Measurements from ENCODE around the gene MIS18BP1.

The MIS18BP1 gene

DNA sequence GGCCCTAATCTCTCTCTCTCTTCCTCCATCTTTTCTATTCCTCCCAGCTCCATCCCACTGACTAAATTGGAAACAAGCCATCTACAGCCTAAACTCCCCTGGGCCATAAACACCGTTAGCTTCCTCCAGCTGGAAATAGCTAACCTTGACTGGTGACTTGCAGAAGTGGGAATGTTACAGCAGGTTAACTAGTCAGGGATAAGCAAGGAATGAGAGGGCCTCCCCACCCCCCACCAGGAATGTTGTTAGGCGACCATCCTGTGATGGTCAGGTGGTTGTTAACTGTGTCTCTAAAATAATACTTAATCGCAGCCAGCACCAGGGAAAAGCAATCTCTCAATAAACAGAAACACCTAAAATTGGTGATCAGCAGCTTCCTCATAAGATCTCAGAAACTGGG lies 40.8 kb downstream of the MIS18BP1 start:
- Histone ChIP-seq H2AK5ac (ENCODE audit: low read length, severe bottlenecking) (no peak overlapping the region), H2AFZ (ENCODE audit: low read depth, low read length) (no peak overlapping the region), H2BK5ac (ENCODE audit: low read depth, low read length, poor library complexity, severe bottlenecking) (no peak overlapping the region), H4K8ac (ENCODE audit: low read length) (no peak overlapping the region), H3K79me1 (replicated peaks; ENCODE audit: low read length, poor library complexity, severe bottlenecking) (peaks cover 5% of the 10 kb centered on the region), H3K4ac (ENCODE audit: low read depth in 1 of 2, low read length in 2 of 2) (no peak overlapping the region), H4K91ac (ENCODE audit: low read length) (no peak overlapping the region), H3K27me3 (ENCODE audit: control insufficient read depth in 1 of 2, insufficient read depth in 1 of 2, low read length in 2 of 2) (no peaks in the 10 kb centered on the region), H3K14ac (ENCODE audit: low read length in 2 of 2) (no peak overlapping the region), H3K23ac (ENCODE audit: low read length in 2 of 2) (no peak overlapping the region), H3K4me2 (ENCODE audit: low read length, poor library complexity, severe bottlenecking) (no peak overlapping the region), H3K27ac (ENCODE audit: low read length, poor library complexity, severe bottlenecking) (peak overlapping the region; percentile 10), H3K4me1 (ENCODE audit: control insufficient read depth, insufficient read depth, low read depth, low read length) (peaks cover 8% of the 10 kb centered on the region), H3K9me3 (ENCODE audit: control insufficient read depth, low read length) (no peaks in the 10 kb centered on the region), H2BK15ac (ENCODE audit: low read depth, poor library complexity, severe bottlenecking) (no peak overlapping the region), H3K36me3 (ENCODE audit: control insufficient read depth in 1 of 2, insufficient read depth in 2 of 2, low read depth in 1 of 2, low read length in 2 of 2) (peaks cover 0 to 50% of the 10 kb centered on the region in 2 experiments), H3K18ac (ENCODE audit: low read depth in 1 of 2, low read length in 2 of 2) (no peak overlapping the region), H2BK12ac (ENCODE audit: low read length in 2 of 2) (no peak overlapping the region), H3K9ac (ENCODE audit: low read length) (no peak overlapping the region), H3K4me3 (ENCODE audit: insufficient read depth in 1 of 2, low read depth in 1 of 2, low read length in 2 of 2) (no peak overlapping the region), H2BK120ac (ENCODE audit: low read depth, low read length) (no peak overlapping the region)
- DNase-seq: no peak
- 100% methylated on average over 1 of the region's 3 CpGs for WGBS

DNA sequence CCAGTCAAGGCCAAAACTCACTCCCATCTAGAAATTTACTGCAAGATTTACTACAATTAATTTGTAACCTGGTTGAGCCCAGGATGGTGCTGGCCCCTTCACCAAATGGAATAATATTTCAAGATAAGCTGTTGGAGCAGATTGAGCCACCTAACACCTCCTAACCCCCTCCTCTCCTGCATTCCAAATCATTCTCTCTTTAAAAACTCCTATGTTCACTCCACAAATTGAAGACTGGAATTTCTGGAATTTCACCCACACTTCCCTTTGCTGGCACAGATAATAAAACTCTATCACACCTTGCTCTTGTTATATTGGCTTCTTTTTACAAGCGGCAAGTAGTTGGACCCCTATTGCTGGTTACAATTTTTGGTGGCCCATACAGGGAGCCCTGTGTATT lies 41.7 kb downstream of the MIS18BP1 start:
- H3K4me2 ChIP-seq (ENCODE audit: low read length, poor library complexity, severe bottlenecking): peak overlapping the region; percentile 18
- H3K4ac ChIP-seq (ENCODE audit: low read depth in 1 of 2, low read length in 2 of 2): no peak overlapping the region
- H3K79me1 ChIP-seq (replicated peaks; ENCODE audit: low read length, poor library complexity, severe bottlenecking): peaks cover 5% of the 10 kb centered on the region
- H3K36me3 ChIP-seq (ENCODE audit: control insufficient read depth in 1 of 2, insufficient read depth in 2 of 2, low read depth in 1 of 2, low read length in 2 of 2): peaks cover 0 to 49% of the 10 kb centered on the region in 2 experiments
- peak overlapping the region; percentile 65 for H2AK5ac ChIP-seq (ENCODE audit: low read length, severe bottlenecking)
- no peaks in the 10 kb centered on the region for H3K9me3 ChIP-seq (ENCODE audit: control insufficient read depth, low read length)
- H2BK120ac ChIP-seq (ENCODE audit: low read depth, low read length): no peak overlapping the region
- H3K18ac ChIP-seq (ENCODE audit: low read depth in 1 of 2, low read length in 2 of 2): peak overlapping the region in 1 of 2 experiments; percentile 21
- no peak overlapping the region for H3K4me3 ChIP-seq (ENCODE audit: insufficient read depth in 1 of 2, low read depth in 1 of 2, low read length in 2 of 2)
- no peak overlapping the region for H3K14ac ChIP-seq (ENCODE audit: low read length in 2 of 2)
- no peak overlapping the region for H3K27ac ChIP-seq (ENCODE audit: low read length, poor library complexity, severe bottlenecking)
- H3K4me1 ChIP-seq (ENCODE audit: control insufficient read depth, insufficient read depth, low read depth, low read length): peaks cover 8% of the 10 kb centered on the region
- no peak overlapping the region for H3K23ac ChIP-seq (ENCODE audit: low read length in 2 of 2)
- no peak overlapping the region for H2BK12ac ChIP-seq (ENCODE audit: low read length in 2 of 2)
- no peak overlapping the region for H4K91ac ChIP-seq (ENCODE audit: low read length)
- 100% methylated on average over 1 of the region's 1 CpG for WGBS
- no peak overlapping the region for H4K8ac ChIP-seq (ENCODE audit: low read length)
- no peak overlapping the region for H2BK5ac ChIP-seq (ENCODE audit: low read depth, low read length, poor library complexity, severe bottlenecking)
- no peaks in the 10 kb centered on the region for H3K27me3 ChIP-seq (ENCODE audit: control insufficient read depth in 1 of 2, insufficient read depth in 1 of 2, low read length in 2 of 2)
- no peak overlapping the region for H2AFZ ChIP-seq (ENCODE audit: low read depth, low read length)
- H3K9ac ChIP-seq (ENCODE audit: low read length): no peak overlapping the region
- no peak for DNase-seq
- H2BK15ac ChIP-seq (ENCODE audit: low read depth, poor library complexity, severe bottlenecking): no peak overlapping the region

DNA sequence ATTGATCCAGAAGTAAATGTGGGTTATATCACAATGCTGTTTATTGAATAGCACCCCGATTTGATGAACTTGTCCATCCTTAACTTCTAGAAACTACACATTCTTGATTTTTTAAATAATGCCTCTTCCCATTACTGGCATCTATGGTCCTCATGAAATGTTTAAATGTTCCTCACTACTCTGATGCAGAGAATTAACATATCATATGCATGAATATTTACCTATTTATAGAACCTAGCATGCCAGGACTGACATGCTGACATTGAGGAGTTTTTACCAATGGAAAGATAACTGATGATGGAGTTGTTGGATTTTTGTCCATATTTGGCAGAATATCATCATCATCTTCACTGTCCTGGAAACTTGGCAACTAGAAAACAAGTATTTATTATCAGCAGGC lies 42.8 kb downstream of the MIS18BP1 start:
- Histone ChIP-seq H3K27ac (ENCODE audit: low read length, poor library complexity, severe bottlenecking) (no peak overlapping the region), H3K36me3 (ENCODE audit: control insufficient read depth in 1 of 2, insufficient read depth in 2 of 2, low read depth in 1 of 2, low read length in 2 of 2) (peaks cover 0 to 51% of the 10 kb centered on the region in 2 experiments), H3K14ac (ENCODE audit: low read length in 2 of 2) (no peak overlapping the region), H2AK5ac (ENCODE audit: low read length, severe bottlenecking) (no peak overlapping the region), H3K4me3 (ENCODE audit: insufficient read depth in 1 of 2, low read depth in 1 of 2, low read length in 2 of 2) (no peak overlapping the region), H3K9me3 (ENCODE audit: control insufficient read depth, low read length) (no peaks in the 10 kb centered on the region), H3K23ac (ENCODE audit: low read length in 2 of 2) (no peak overlapping the region), H2AFZ (ENCODE audit: low read depth, low read length) (no peak overlapping the region), H3K79me1 (replicated peaks; ENCODE audit: low read length, poor library complexity, severe bottlenecking) (peaks cover 5% of the 10 kb centered on the region), H3K4me1 (ENCODE audit: control insufficient read depth, insufficient read depth, low read depth, low read length) (peaks cover 8% of the 10 kb centered on the region), H2BK120ac (ENCODE audit: low read depth, low read length) (no peak overlapping the region), H2BK15ac (ENCODE audit: low read depth, poor library complexity, severe bottlenecking) (no peak overlapping the region), H3K4ac (ENCODE audit: low read depth in 1 of 2, low read length in 2 of 2) (no peak overlapping the region), H3K9ac (ENCODE audit: low read length) (no peak overlapping the region), H4K8ac (ENCODE audit: low read length) (no peak overlapping the region), H3K27me3 (ENCODE audit: control insufficient read depth in 1 of 2, insufficient read depth in 1 of 2, low read length in 2 of 2) (no peaks in the 10 kb centered on the region), H3K4me2 (ENCODE audit: low read length, poor library complexity, severe bottlenecking) (no peak overlapping the region), H2BK12ac (ENCODE audit: low read length in 2 of 2) (no peak overlapping the region), H2BK5ac (ENCODE audit: low read depth, low read length, poor library complexity, severe bottlenecking) (no peak overlapping the region), H3K18ac (ENCODE audit: low read depth in 1 of 2, low read length in 2 of 2) (no peak overlapping the region), H4K91ac (ENCODE audit: low read length) (no peak overlapping the region)
- 88% methylated on average over 1 of the region's 1 CpG for WGBS
- no peak for DNase-seq

DNA sequence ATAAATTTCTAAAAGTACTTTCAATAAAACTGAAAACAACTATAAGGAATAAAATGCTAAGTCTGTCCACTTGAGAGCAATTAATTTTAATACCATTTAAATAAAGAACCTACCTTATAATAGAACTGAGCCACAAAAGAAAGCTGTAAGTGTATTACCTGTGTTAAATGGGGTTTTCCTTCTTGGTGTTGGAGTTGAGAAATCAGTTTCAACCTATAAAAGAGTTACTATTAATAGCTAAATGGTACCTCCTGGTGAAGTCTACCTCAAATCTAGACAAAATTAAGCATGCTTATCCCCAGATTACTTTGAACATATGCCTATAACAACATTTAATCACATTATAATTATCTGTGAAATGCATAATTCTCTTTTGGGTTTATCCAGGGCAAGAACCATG lies 48.8 kb downstream of the MIS18BP1 start:
- Histone ChIP-seq H3K14ac (ENCODE audit: low read length in 2 of 2) (no peak overlapping the region), H2BK12ac (ENCODE audit: low read length in 2 of 2) (no peak overlapping the region), H2BK120ac (ENCODE audit: low read depth, low read length) (no peak overlapping the region), H3K9me3 (ENCODE audit: control insufficient read depth, low read length) (no peaks in the 10 kb centered on the region), H3K27ac (ENCODE audit: low read length, poor library complexity, severe bottlenecking) (no peak overlapping the region), H2AFZ (ENCODE audit: low read depth, low read length) (no peak overlapping the region), H2AK5ac (ENCODE audit: low read length, severe bottlenecking) (no peak overlapping the region), H4K91ac (ENCODE audit: low read length) (no peak overlapping the region), H3K27me3 (ENCODE audit: control insufficient read depth in 1 of 2, insufficient read depth in 1 of 2, low read length in 2 of 2) (no peaks in the 10 kb centered on the region), H3K18ac (ENCODE audit: low read depth in 1 of 2, low read length in 2 of 2) (no peak overlapping the region), H2BK15ac (ENCODE audit: low read depth, poor library complexity, severe bottlenecking) (no peak overlapping the region), H4K8ac (ENCODE audit: low read length) (no peak overlapping the region), H3K79me1 (replicated peaks; ENCODE audit: low read length, poor library complexity, severe bottlenecking) (peaks cover 2% of the 10 kb centered on the region), H3K9ac (ENCODE audit: low read length) (no peak overlapping the region), H3K36me3 (ENCODE audit: control insufficient read depth in 1 of 2, insufficient read depth in 2 of 2, low read depth in 1 of 2, low read length in 2 of 2) (peaks cover 0 to 37% of the 10 kb centered on the region in 2 experiments), H3K4ac (ENCODE audit: low read depth in 1 of 2, low read length in 2 of 2) (no peak overlapping the region), H2BK5ac (ENCODE audit: low read depth, low read length, poor library complexity, severe bottlenecking) (no peak overlapping the region), H3K4me2 (ENCODE audit: low read length, poor library complexity, severe bottlenecking) (no peak overlapping the region), H3K4me3 (ENCODE audit: insufficient read depth in 1 of 2, low read depth in 1 of 2, low read length in 2 of 2) (no peak overlapping the region), H3K23ac (ENCODE audit: low read length in 2 of 2) (no peak overlapping the region), H3K4me1 (ENCODE audit: control insufficient read depth, insufficient read depth, low read depth, low read length) (no peaks in the 10 kb centered on the region)
- DNase-seq: no peak

Data from mesenchymal stem cell (in vitro differentiated cells and primary cell).